Inflammatory macrophage treated with lipopolysaccharide for 1 hour (primary cell): ENCODE data around the gene PPP2R3C.
"Not testable (repeated sequence)": the region's sequence is repeated elsewhere in the genome, so short reads cannot be mapped to it uniquely, and the experiment has no call there.

ENCODE experiments used
- DNase-seq, 2 donors: peaks; one replicate each; pipeline ENCODE4 v3.0.0-alpha.2; 2020 to 2022

Gene PPP2R3C

GRCh38 chr14:35123388-35123703 lies 1.6 kb upstream of the PPP2R3C start:
- DNase-seq, result peak in 1 of 2 donors; percentile 4

- DNase-seq, result peak in 1 of 2 donors; percentile 18
Measured at GRCh38 chr14:35122696-35123387, 1.1 kb upstream of the PPP2R3C start.

- no peak for DNase-seq
Measured at GRCh38 chr14:35121026-35121886, 534 bp downstream of the PPP2R3C start.

- no peak for DNase-seq
Measured at GRCh38 chr14:35117112-35117511, 4.7 kb downstream of the PPP2R3C start.

- DNase-seq, result no peak
Measured at GRCh38 chr14:35116242-35116641, 5.5 kb downstream of the PPP2R3C start.

- no peak for DNase-seq
Measured at GRCh38 chr14:35114036-35114435, 7.8 kb downstream of the PPP2R3C start.

GRCh38 chr14:35113308-35113950 lies 8.4 kb downstream of the PPP2R3C start:
- DNase-seq, result no peak

- DNase-seq, result no peak
Measured at GRCh38 chr14:35112641-35113040, 9.1 kb downstream of the PPP2R3C start.

- DNase-seq, result no peak
Measured at GRCh38 chr14:35107866-35108265, 13.9 kb downstream of the PPP2R3C start.

GRCh38 chr14:35094645-35095044 lies 27.1 kb downstream of the PPP2R3C start:
- DNase-seq, result not testable (repeated sequence)

GRCh38 chr14:35088514-35088913 lies 33.3 kb downstream of the PPP2R3C start:
- no peak for DNase-seq

GRCh38 chr14:35085441-35085840 lies 36.3 kb downstream of the PPP2R3C start:
- no peak for DNase-seq

- no peak for DNase-seq
Measured at GRCh38 chr14:35083530-35084150, 38.1 kb downstream of the PPP2R3C start.

- DNase-seq, result no peak
Measured at GRCh38 chr14:35079742-35080141, 42.0 kb downstream of the PPP2R3C start.

- no peak for DNase-seq
Measured at GRCh38 chr14:35078082-35078481, 43.7 kb downstream of the PPP2R3C start.

GRCh38 chr14:35073486-35073885 lies 48.3 kb downstream of the PPP2R3C start:
- DNase-seq, result no peak

GRCh38 chr14:35072226-35072625 lies 49.6 kb downstream of the PPP2R3C start:
- DNase-seq, result peak; percentile 50 to 62

GRCh38 chr14:35068238-35069012 lies 53.4 kb downstream of the PPP2R3C start:
- DNase-seq, result peak; percentile 74 to 81

GRCh38 chr14:35065731-35066130 lies 56.1 kb downstream of the PPP2R3C start:
- DNase-seq, result not testable (repeated sequence)

GRCh38 chr14:35061113-35061791 lies 60.5 kb downstream of the PPP2R3C start:
- DNase-seq, result not testable (repeated sequence)

- no peak for DNase-seq
Measured at GRCh38 chr14:35052637-35053036, 69.2 kb downstream of the PPP2R3C start.

- DNase-seq, result no peak
Measured at GRCh38 chr14:35051796-35052195, 70.0 kb downstream of the PPP2R3C start.
